NCI-H187 treated with DMSO at 0.1 percent for 48 hours (cell line): ENCODE results near the gene KIF26A.
"Not testable (repeated sequence)": the region's sequence is repeated elsewhere in the genome, so short reads cannot be mapped to it uniquely, and the experiment has no call there.

Experiments
- DNase-seq: peaks from one replicate; lab custom pipeline; 2025; lab: John Stamatoyannopoulos, UW

Gene KIF26A

DNA sequence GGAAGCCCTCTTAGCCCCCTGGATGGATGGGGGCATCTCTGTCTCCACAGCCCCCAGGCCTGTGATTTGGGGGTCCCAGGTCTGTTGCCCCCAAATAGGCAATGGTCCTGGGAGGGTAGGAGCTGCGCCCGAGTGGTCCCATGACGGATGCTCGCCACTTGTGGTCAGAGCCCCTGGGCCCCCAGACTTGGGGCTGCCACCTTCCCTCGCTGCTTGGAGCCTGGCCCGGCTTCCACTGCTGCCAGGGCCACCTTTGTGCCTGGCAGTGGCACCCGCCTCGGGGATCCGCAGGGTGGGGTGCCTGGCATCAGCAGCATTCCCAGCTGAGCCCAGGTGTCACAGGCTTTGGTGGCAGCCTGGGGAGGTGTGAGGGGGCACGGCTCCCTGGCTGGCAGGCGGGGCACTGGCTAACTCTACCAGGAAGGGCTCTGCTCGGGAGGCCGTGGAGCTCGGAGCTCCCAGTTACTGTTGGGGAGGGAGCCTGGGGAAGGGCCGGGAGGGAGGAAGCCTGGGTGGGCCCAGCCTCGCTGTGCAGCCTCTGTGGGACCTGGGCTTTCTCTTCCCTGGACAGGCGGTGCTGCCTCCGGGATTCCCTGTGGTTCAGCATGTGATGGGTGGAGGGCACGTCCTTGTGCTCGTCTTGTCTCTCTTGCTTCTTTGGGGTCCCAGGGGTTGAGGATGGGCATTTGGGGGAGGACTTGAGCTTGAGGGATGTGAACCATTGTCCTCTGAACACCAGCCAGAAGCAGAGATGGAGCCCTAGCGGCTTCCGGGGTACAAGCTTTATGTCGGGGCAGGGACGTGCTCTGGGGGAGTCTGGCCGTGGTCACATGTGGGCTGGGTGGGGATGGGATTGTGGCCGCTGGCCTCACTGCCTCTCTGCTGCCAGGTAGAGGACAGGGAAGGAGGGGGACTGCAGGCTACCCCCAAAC, 5.4 kb downstream of the KIF26A start:
- DNase-seq, result no peak

DNA sequence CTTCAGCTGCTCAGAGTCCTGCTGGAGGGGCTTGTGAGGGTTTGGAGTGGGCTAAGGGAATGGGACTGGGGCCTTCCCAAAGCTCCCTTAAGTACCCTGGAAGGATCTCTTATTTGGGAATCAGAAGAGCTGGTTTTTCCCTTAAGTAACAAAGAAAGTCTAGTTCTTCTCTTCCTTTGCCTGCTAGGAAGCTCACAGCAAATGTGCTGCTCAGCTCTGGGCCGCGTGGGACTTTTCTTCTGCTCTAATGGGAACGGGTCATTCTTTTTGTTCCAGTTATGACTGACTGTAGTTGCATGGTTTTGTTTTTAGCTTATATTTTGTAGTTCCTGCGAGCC, 6.0 kb downstream of the KIF26A start:
- DNase-seq, result no peak

DNA sequence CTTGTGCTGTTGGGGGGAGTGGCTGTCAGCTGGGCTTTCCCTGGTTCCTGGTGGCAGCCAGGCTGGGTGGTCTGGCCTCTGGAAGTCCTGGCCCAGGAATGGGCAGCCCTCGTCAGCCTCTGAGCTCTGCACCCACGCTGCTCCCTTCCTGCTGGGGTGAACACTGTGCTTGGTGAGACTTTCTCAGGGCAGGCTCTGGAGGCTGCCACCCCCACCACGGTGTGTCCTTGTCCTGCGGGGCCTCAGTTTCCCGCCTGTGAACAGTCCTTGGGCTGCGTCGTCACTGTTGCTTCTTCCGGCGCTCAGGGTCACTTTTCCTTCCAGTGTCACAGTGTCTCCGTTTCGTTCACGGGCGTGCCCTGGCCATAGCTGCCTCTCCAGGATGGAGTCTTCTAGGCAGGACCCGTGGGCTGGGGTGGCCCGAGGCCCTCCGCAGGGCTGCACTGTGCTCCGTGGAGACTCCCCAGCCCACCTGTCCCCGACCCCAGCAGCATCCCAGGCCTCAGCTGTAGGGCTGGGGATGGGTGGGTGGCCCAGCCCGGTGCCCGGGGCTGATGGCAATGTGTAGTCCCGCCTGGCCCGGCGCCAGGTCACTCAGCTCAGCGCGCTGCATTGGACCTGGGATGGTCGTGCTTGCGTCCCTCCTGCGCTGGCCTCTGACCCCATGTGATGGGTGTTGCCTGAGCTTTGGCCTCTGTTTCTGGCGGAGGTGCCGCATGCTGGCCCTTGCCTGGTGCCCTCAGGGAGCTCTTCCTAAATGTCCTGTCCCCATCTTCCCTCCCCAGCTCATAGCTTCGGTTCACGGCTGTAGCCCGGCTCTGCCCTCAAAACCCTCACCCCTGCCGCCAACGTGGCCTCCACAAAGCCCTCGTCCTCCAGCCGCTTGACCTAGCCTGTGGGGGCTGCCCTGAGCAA, 6.8 kb downstream of the KIF26A start:
- DNase-seq, result no peak

DNA sequence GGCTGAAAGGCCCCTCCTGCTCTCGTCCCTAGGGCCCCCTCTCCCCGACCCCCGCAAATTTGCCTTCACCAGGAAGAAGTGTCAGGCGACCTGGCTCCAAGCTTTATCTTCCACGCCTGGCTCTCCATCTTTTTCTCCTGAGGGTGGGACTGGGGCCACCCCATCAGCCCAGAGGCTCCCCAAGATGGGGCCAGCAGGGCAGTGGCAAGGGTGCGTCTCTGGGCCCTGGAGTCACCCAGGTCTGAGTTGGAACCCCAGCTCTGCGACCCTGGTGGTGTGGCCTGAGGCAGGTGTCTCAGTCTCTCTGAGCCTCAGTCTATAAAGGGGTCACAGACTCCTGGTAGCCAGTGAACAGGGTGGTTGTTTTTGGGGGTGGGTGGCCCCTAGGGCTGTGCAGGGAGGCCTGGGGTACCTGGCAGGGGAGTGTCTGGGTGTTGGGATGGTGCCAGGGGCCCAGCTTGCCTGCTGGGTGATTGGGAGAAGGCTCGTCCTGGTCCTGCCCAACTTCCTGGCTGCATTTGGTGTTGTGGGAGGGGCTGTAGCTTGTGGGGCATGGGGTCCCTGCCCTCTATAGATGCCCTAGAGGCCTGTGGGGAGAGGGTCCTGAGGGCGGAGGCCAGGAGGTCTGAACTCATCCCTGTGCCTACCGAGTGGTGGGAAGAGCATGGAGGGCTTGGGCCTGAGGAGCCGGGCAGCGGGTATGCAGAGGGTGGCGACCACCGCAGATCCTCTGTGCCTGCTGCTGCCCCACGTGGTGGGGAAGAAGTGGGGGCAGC, 7.6 kb downstream of the KIF26A start:
- DNase-seq, result no peak

DNA sequence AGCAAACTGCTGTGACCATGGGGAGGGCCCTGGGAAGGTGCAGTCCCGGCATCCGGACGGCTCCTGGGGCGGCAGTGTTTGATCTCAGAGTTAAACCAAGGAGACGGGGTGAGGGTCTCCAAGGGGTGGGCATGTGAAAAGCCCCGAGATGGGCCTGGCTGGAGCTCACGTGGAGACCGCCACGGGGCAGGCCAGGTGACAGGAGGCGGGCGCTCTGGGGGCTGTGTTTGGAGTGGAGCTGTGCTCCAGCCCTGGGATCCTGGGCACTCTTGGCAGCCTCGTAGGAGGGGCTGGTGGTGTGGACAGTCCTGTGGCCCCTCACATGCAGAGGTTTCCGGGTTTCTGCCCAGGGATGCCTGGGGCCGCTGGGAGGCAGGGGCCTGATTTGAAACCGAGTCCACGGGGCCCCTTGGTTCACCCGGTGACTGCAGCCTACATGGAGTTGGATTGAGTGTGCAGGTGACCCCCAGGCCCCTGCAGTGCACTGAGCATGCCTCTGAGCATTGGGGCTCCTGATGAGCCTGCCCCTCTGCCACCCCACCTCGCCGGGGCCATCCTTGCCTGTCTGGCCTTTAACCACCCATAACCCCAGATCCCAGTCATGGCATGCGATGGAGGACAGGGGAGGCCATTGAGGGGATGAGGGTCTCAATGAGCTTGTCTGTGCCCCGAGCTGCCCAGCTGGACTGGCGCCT, 8.4 kb downstream of the KIF26A start:
- DNase-seq, result no peak

DNA sequence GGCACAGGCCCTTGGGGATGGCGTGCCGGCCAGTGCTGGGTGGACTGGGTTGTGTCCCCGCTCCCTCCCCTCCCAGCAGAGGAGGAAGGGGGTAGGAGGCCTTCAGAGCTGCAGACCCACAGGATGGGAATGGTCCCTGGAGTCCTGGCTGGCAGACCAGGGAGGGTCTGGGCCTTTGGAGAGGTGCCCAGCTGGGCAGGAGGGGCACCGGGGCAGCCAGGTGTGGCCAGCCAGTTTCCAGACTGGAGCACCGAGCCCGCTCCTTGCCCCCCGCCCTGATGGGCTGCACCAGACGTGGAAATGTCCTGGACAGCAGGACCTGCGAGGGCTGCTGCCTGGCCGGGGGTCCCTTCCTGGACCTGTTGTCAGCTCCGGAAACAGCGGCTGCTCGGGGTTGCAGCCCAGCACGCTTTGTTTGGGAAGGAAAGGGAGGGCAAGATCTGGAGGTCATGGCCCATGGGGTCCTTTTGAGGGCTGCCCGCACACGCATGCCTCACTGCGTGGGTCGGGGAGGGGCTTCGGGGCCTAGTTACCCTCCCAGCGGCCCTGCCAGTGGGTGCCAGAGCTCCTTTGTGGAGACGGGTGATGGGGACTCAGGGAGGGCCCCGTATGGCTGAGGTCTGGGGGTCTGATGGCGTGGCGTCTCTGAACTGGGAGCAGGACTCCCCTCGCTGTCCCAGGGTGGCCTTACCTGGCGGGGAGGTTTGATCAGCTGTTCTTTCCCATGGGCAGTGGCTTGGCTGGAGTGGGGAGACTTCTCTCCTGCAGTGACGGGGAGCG, 9.1 kb downstream of the KIF26A start:
- DNase-seq, result no peak

DNA sequence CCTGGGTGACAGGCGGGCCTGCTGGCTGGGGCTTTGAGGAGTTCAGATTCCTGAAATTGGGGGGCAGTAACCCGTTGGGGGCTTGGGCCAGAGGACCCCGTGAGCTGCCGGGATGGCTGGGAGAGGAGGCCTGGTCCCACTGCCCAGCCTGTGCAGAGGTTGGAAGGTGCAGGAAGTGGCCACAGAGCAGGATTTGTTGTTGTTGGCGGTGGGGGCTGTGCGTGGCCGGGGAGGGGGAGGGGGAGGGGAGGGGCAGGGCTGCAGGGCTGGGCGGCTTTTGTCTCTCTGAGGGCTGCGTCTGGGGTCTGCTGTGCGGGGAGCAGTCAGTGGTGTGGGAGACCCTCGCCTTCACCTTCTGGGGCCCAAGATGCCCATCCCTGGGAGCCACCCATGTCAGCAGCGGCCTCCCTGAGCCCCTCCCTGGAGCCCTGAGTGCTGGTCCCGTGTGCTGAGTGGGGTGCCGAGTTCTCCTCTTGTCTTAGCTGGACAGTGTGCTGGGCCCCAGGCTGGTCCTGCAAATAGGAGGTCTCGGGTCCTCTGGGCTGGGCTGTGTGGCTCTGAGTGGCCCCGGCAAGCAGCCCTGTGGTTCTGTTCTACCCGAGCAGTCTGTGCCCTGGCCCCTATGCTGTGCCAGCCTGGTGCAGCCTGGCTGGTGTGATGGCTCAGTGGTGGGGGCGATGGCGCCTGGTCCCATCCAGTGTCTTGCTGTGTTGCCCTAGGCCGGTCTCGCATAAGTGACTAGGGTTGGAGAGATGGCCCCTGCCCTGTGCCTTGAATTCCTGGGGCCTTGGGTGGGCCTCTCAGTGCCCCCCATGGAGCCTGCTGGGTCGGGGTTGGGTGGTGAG, 10.3 kb downstream of the KIF26A start:
- no peak for DNase-seq

DNA sequence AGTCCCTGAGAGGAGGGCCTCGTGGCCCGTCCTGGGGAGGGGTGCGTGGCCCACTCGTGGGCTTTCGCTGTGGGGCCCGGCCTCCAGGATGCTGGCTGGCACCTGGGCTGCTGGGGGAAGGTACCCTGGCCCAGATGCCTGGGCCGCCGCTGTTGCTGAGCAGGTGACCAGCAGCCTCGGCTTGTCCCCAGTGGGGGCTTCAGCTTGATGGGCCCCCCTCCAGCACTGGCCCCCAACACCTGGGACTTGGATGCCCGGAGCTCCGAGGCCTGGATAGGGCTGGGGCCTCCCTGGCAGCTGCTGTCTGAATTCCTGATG, 10.8 kb downstream of the KIF26A start:
- no peak for DNase-seq

DNA sequence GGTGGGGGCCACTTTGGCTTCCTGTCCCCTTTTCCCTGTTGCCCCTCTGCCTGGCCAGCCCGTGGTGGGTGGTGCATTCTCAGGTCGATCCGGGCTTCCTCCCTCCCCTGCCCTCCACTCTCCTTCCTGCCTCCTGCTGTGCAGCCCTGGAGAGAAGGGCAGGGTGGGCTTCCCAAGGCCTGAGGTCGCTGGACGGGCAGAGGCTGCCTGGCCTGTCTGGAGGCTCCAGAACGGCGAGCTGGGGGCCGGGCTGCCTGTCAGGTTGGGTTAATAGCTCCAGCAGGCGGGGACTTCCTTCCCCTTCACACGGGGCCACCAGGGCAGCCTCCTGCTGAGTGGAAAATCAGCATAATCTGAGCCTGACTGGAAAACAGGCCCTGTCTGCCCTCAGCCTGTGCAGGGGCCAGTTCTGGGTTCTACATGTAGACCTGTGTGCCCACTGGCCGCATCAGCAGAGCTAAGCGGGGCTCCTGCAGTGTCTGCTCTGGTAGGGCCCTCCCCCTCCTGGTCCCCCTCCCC, 11.3 kb downstream of the KIF26A start:
- DNase-seq, result no peak

DNA sequence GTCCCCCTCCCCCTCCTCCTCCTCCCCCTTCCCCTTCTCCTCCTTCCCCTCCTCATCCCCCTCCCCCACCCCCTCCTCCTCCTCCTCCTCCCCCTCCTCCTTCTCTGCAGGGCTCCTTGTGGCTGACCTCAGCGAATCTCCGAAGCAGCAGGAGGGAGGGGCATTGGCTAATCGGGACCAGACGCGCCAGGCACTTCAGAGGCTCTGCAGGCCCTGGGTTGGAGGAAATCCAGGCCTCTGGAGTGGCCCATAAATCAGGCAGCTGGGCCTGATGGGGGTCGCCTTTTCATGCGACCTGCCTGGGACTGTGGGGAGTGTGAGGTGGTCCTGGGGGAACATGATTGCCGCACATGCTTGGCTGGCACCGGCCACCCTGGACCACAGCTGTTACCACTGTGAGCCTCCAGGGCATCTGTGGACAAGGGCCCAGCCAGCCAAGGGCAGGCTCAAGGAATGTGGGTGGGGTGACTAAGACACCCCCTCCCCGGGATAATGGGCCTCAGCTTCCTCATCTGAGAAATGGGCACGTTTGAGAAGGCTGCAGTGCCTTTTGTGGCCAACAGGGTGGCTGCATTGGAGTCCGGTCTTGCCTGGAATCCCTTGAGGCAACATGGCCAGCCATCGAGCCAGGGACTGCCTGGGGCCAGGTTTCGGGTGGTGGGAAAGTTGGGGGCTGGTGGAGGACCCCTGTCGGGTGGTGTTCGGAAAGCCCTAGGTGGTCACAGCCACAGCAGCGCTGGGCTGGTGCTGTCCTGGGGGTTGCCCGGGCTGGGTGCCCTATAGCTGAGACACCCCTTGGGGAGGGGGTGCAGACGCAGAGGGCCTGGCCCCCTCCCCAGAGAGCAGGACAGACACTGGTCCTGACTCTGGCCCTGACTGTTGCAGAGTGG, 12.0 kb downstream of the KIF26A start:
- no peak for DNase-seq

DNA sequence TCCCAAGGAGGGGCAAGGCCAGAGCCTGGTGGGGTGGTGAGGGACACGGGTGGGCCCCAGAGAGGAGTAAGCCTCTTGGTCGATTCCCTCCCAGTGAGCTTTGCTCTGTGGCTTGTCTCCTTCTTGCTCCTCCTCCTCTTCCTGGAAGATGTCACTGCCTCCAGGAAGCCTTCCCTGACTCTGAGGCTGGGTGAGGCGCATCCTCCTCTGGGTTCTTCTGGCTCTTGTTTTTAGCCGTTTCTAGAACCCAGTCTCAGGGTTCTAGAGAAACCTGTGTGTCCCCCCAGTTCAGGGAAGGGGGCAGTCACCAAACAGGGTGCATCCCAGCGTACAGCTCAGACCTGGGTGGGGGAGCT, 12.6 kb downstream of the KIF26A start:
- DNase-seq, result no peak

DNA sequence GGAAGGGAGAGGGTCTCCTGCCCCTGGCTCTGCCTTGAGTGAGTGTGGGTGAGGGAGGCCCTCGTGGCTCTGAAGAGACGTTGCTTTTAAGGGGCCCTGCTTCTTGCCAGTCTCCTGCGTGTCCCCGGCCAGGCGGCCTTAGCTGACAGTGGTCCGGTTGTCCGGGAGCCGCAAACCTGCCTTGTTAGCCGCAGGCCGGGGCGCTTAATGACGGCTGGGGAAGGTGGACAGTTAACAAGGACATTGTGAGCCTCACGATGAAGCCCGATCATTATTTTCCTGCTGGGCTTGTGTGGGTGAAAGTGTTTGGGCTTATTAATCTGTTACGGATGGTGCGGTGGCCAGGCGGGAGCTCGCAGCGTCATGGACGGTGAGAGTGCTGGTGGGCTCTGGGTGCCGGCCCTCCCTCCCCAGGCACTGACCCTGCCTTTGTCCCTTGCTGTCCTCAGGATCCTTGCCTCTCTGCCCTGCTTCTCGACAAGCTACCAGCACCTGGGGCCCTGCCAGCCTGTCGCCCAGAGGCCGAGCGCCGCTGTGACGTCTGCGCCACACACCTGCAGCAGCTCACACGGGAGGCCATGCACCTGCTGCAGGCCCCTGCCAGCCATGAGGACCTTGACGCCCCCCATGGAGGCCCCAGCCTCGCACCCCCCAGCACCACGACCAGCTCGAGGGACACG, 13.3 kb downstream of the KIF26A start:
- no peak for DNase-seq

DNA sequence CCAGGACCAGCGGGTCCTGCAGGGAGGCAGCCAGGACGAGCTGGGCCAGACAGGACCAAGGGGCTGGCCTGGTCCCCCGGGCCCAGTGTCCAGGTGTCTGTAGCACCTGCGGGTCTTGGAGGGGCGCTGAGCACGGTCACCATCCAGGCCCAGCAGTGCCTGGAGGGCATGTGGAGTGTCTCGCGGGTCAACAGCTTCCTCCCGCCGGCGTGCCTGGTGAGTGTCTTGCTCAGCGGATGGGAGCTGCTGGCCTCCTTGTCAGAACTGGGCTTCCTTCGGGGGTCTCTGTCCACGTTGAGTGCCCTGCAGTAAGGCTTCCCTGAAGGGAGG, 13.8 kb downstream of the KIF26A start:
- no peak for DNase-seq

DNA sequence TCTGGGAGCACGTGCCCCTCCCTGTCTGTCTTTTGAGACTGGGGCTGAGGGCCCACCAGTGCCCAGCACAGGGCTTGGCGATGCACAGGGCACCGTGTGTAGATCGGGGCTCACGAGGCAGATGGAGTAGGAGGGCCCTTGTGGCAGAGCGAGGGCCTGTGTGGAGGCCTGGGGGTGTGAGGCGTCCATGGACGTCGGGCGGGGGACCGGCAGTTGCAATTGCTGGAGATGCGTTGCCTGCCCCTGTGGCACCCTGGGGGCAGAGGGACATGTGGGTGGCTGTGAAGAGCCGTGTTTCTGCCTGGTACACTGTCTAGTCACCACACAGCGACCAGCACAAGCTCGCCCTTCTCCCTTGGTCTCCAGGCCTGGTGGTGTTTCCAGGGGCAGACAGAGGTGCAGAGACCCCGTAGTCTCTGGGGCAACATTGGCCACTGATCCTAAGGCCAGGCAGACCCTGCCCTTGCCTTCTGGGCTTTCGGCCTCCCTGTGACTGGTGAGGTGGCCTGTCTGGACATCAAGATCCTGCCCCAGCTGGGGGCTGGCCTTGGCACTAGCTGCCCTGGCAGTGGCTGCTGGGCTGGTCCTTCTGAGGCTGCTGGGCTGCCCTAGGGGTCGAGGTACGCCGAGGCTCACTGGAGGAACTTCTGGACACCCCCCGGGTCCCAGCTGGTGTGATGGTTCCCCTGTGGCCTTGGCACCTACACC, 14.5 kb downstream of the KIF26A start:
- no peak for DNase-seq

DNA sequence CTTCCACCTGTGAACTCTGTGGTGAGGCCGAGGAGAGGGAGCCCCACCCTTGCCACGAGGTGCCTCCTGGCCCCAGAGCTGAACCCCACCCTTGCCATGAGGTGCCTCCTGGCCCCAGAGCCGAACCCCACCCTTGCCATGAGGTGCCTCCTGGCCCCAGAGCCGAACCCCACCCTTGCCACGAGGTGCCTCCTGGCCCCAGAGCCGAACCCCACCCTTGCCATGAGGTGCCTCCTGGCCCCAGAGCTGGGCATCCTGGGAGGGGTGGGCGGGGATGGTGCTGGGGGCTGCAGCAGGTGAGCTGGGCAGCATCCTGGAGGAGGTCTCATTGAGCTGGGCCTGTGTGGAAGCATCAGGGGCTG, 15.0 kb downstream of the KIF26A start:
- not testable (repeated sequence) for DNase-seq

DNA sequence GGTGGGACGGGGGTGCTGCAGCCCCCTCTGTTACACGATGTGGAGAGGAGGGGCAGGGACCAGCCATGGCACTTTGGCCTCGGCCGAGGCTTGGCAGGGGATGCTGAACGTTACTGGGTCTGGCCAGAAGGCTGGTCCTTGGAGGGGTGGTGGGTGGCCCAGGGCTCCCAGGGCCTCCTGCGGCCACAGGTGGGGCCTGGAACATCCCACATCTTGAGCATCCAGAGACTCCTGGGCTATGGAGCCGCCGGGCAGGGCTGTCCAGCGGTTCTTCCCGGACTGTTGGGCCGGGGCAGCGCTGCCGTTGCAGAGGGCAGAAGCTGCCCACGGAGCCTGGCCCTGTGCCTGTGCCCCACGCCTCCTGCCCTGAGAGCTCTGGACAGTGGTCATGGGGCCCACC, 15.9 kb downstream of the KIF26A start:
- no peak for DNase-seq

DNA sequence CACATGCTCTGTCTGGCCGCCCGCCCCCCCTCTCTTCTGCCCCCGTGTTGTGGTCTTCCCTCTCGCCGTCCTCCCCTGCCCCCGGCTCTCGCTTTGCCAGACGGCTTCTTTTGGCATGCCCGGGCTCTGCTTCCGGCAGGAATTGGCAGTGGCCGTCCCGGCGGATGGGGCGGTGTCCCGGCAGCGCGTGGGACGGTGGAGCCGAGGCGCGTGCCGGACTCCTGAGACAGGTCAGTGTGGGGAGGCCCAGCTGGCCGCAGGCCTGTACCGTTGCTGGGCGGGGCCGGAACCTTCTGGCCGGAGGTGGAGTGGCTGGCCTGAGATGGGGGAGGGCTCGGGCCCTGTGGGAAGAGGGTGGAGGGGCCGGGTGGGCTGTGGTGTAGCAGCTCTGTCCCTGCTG, 17.1 kb downstream of the KIF26A start:
- no peak for DNase-seq

DNA sequence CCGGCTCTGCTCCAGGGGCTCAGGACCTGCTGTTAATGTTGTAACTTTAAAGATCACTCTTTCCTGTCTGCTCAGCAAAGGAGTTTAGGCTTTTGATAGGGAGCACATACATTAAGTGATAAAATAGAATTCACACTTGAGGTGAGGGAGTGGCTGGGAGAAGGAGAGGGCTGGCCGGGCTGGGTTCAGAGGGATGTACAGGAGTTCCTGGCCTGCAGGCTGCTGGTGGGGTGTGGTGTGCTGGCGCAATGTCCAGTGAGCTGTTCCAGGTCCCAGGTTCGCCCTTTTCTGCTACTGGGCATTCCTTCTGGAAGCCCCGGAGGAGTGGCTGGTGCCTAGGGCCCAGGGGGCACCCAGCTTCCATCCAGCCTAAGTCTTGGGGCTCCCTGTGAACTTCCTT, 17.8 kb downstream of the KIF26A start:
- no peak for DNase-seq
